Vagina (tissue), 2 donors: ENCODE results near the gene NUDT4B. TPM values are rescaled to one million over a fixed set of nuclear protein-coding genes. Genes with fewer than 3 reads are reported as not detected.
"Not testable (repeated sequence)": the region's sequence is repeated elsewhere in the genome, so short reads cannot be mapped to it uniquely, and the experiment has no call there.

Experiments used
- DNase-seq, 2 donors: peaks; one replicate each; pipeline ENCODE4 v3.0.0-alpha.2; 2017; ENCODE audit errors: extremely low spot score in 2 of 2
- H3K27ac ChIP-seq: fragments of 200-600 bp; sonication (generic); one replicate; pipeline ENCODE4 v1.5.1; 2019
- H3K27me3 ChIP-seq: fragments of 200-600 bp; sonication (generic); one replicate; pipeline ENCODE4 v1.5.1; 2019
- H3K36me3 ChIP-seq, 2 donors: fragments of 200-600 bp; sonication (generic); one replicate each; pipeline ENCODE4 v1.5.1; 2017 to 2019
- H3K4me1 ChIP-seq: fragments of 200-600 bp; sonication (generic); one replicate; pipeline ENCODE4 v1.5.1; 2019
- H3K4me3 ChIP-seq, 2 donors: fragments of 200-600 bp; sonication (generic); 1 replicate in 1 of 2; 2 replicates in 1 of 2; pipeline ENCODE4 v1.5.1; 2016 to 2019
- H3K9me3 ChIP-seq: fragments of 200-600 bp; sonication (generic); one replicate; pipeline ENCODE4 v1.5.1; 2019
- intact Hi-C: fragments of 100-400 bp; cut with DNase I; formaldehyde crosslinking; loops from one replicate; pipeline ENCODE4 v1.15.1; 2023
- total RNA-seq: library from RNA; depleted of rRNA; stranded (reverse); fragments of >200 nt; gene quantifications from one replicate; pipeline ENCODE4 v1.2.3, GENCODE V29; 2016

The NUDT4B gene
- total RNA-seq, 1 donor from 2014 or later: not detected

DNA sequence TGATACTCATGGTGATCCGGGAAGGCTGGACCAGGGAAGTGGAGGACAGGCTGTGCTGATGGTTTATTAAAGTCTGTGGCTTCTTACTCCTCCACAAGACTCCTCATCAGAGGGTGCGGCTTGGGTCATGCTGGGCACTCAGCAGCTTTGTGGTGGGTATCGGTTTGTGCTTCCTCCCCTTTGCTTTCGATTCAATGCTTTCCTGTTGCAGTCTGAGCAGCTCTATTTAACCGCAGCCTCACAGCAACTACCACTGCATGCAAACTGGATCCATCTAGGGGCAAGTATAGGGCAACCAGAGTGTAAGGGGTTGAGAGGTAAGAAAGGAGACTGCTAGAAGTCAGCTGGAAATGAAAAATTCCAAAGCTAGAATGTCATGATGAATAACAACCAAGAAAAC is 9.8 kb downstream of the NUDT4B start:
- H3K4me3 ChIP-seq, DNase-seq, H3K27ac ChIP-seq, H3K27me3 ChIP-seq, H3K9me3 ChIP-seq, H3K4me1 ChIP-seq, H3K36me3 ChIP-seq, intact Hi-C loops: not testable (repeated sequence)

DNA sequence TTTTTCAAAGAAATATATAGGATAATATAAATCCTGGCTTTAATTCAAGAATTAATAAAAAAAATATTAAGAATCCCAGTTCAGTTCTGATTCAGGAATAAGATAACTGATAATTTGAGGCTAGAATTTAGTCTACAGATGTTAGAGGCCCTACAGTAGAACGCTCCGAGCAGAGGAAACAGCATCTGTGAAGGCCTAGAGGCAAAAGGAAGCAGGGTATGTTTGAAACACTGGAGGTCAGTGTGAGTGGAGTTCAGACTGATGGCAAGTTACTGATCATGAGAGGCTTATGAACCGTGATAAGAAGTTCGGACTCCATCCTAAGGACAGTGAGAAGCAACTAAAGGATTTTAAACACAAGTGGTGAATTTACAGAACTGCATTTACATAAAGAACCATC is 10.4 kb downstream of the NUDT4B start:
- H3K36me3 ChIP-seq, H3K4me3 ChIP-seq, H3K9me3 ChIP-seq, H3K27me3 ChIP-seq, DNase-seq, H3K27ac ChIP-seq, H3K4me1 ChIP-seq, intact Hi-C loops: not testable (repeated sequence)

DNA sequence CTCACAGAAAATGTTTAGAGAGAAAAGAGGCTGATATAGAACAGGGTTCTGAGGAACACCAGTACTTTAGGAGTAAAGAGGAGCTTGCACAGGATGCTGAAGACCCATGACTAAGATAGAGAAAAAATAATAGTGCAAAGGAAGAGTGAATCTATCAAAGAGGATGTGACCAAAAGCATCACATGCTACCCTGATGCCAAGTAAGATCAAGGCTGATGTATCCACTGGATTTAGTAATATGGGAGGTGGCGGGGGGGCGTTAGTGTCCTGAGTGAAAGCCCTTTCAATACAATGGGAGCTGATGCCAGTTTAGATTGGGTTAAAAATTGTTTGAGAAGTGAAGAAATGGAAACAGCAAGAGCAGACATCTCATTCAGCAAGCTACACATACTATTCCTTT is 11.2 kb downstream of the NUDT4B start:
- H3K36me3 ChIP-seq, H3K27ac ChIP-seq, H3K4me1 ChIP-seq, H3K9me3 ChIP-seq, intact Hi-C loops, H3K4me3 ChIP-seq, DNase-seq, H3K27me3 ChIP-seq: not testable (repeated sequence)

DNA sequence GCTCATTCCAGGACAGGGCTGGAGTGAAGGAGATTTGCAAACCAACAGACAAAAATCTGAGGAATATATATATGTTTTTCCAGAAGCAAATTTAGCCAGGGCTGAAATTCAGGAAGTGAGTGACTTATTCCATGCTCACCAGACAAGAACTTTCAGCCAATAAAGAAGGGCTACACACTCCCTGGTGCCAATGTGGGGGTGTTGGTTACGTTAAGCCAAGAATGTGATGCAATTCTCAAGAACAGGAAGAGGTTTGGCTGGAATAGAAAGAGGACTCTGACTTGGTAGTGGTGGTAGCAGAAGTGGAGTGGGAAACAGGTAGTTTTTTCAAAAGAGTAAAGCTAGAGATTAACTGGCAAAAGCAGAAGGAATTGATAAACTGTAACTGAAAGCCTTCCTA is 11.6 kb downstream of the NUDT4B start:
- H3K27me3 ChIP-seq, H3K36me3 ChIP-seq, intact Hi-C loops, H3K4me3 ChIP-seq, H3K27ac ChIP-seq, H3K9me3 ChIP-seq, DNase-seq, H3K4me1 ChIP-seq: not testable (repeated sequence)

DNA sequence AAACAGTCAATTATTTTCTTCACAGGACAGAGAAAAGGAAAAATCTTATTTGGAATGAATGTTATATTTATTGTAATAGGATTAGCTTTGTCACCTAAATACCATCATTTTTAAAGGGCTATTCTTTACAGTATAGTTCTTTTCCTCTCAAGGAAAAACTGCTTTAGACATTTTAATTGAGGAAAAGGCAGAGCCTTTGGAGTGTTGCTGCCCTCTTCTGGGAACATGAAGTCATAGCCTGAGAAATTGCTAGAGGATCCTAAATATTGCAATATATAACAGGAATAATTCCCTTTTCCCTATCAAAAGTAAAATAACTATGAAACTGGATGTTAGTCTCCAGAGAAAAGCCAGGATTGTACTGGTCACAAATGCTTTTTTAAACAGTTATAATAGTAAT is 12.8 kb downstream of the NUDT4B start:
- intact Hi-C loops, H3K27ac ChIP-seq: not testable (repeated sequence)

DNA sequence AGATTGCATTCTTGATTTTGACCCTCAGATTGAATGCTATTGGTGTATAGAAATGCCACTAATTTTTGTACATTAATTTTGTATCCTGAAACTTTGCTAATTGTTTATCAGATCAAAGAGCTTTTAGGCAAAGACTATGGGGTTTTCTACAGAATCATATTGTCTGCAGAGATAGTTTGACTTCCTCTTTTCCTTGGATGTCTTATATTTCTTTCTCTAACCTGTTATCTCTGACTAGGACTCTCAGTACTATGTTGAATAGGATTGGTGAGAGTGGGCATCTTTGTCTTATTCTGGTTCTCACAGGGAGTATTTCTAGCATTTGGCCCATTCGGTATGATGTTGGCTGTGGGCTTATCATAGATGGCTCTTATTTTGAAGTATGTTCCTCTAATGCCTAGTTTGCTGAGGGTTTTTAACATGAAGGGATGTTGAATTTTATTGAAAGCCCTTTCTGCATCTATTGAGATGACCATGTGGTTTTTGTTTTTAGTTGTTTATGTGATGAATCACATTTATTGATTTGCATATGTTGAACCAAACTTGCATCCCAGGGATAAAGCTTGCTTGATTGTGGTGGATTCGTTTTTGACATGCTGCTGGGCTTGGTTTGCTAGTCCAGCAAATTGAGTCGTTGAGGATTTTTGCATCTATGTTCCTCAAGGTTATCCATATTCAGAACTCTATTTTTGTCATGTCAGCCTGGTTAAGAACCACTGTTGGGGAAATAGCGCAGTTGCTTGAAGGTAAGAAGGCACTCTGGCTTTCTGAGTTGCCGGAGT is 16.9 kb downstream of the NUDT4B start:
- H3K27ac ChIP-seq, H3K27me3 ChIP-seq, intact Hi-C loops: not testable (repeated sequence)

More for the DNA sequence above, 12.8 kb downstream of the NUDT4B start:
- not testable (repeated sequence) for H3K4me1 ChIP-seq, H3K4me3 ChIP-seq, H3K36me3 ChIP-seq, H3K27me3 ChIP-seq, DNase-seq, H3K9me3 ChIP-seq

DNA sequence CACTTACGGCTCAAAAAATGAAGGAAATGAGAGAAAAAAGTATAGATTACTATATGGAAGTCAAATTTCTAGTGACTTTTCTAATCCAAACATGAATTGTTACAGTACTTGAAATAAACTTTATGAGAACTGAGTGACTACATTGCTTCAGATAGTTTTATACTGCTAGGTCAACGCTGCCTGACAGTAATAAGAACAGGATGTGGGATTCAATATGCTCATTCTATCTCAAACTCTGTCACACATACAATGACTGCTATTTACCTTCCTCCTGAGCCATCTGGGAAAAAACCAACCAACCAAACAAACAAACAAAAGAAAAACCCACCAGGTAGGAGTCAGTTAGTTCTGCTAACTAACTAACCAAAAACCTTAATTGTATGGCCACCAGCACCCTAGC is 20.0 kb downstream of the NUDT4B start:
- H3K9me3 ChIP-seq, H3K27me3 ChIP-seq, H3K36me3 ChIP-seq, H3K4me1 ChIP-seq, DNase-seq, H3K27ac ChIP-seq, H3K4me3 ChIP-seq, intact Hi-C loops: not testable (repeated sequence)

More for the DNA sequence above, 16.9 kb downstream of the NUDT4B start:
- not testable (repeated sequence) for H3K4me1 ChIP-seq, H3K4me3 ChIP-seq, DNase-seq, H3K36me3 ChIP-seq, H3K9me3 ChIP-seq

DNA sequence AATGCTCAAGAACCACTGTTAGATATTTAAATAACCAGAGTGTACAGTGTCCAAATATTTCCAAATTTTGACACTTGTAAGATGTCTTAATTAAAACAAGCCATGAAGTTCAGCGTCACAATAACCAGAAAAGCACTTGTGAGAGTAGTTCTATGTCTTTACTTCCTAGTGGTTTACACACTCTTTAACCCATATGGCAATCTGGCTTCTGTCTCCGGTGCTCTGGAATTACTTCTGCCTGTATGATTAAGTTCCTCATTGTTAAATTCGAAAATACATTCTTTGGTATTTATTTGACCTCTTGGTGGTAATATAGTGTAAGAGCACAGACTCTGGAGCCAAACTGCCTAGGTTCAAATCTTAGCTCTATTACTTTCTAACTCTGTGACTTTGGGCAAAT is 20.9 kb downstream of the NUDT4B start:
- H3K4me1 ChIP-seq, H3K27me3 ChIP-seq, H3K27ac ChIP-seq, DNase-seq, H3K36me3 ChIP-seq, H3K4me3 ChIP-seq, intact Hi-C loops, H3K9me3 ChIP-seq: not testable (repeated sequence)

DNA sequence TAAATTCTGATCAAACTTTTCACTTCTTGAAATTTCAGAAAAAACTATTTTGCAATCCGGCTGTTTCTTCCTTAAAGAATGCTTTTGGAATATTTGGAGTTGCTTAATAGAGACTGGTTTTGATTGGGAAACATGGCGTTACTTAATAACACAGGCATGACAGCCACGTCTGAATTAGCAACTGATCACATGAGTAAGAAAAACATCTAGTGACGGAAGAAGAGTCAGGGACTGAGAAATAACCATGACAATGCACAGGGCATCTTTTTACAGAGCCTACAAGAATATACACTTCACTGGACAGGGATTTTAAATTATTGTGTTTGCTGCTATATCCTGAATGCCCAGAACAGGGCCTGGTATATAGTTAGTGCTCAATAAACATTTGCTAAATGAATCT is 25.1 kb downstream of the NUDT4B start:
- DNase-seq, intact Hi-C loops, H3K36me3 ChIP-seq, H3K27me3 ChIP-seq, H3K4me3 ChIP-seq, H3K4me1 ChIP-seq, H3K27ac ChIP-seq, H3K9me3 ChIP-seq: not testable (repeated sequence)

DNA sequence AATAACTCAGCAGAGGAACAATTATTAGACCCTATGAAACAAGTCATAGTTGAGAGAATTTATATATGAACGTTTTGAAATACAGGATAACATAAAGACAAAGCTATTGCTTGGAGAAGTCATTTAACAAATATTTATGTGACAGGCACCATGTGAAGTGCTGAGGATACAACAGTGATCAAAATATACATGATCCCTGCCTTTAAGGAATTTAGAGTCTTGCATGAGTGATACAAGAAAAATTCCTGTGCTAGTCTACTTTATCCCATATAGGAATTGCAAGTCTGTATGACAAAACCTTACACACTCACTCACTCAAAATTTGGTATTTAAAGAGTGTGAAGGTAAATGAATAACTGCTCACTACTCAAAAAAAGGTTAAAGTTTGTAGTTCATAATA is 25.5 kb downstream of the NUDT4B start:
- H3K27me3 ChIP-seq, H3K4me3 ChIP-seq, H3K9me3 ChIP-seq, H3K27ac ChIP-seq, H3K4me1 ChIP-seq, H3K36me3 ChIP-seq, intact Hi-C loops, DNase-seq: not testable (repeated sequence)

DNA sequence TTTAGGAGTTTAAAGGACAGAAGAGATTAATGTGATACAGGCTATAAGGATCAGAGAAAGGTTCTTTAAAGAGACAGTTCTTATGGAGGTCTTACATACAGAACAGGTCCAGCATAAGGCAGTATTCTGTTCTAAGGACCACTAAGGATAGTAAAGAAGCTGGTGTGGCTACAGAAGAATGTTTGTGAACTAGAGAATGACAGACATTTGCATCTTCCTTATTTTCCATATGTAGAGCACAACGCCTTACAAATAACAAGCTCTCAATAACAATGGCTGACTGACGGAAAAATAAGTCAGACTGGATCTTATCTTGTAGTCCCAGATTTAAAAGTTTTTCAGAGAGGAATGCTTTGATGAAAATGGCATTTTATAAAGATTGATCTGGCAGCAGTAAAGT is 26.7 kb downstream of the NUDT4B start:
- DNase-seq, H3K36me3 ChIP-seq, intact Hi-C loops, H3K4me3 ChIP-seq, H3K4me1 ChIP-seq, H3K27me3 ChIP-seq, H3K9me3 ChIP-seq, H3K27ac ChIP-seq: not testable (repeated sequence)

DNA sequence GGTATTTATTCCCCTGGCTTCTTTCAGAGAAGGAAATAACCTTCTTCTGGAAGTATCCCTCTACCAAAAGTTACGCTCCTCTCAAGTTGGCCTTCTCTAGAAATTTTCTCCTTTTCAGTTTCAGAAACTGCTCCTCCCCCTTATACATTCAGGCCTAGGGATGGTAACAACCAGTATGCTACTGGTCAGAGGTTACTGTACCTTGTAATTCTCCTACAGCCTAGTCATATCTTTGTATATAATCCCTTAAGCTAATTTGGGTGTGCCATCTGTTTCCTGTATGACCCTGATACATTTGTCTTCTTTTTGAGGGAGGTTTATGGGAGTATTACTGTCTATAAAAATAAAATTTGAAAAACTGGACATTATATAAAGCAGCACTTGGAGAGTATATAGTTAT is 29.1 kb downstream of the NUDT4B start:
- H3K4me1 ChIP-seq, H3K27me3 ChIP-seq, H3K4me3 ChIP-seq, H3K27ac ChIP-seq, intact Hi-C loops, H3K36me3 ChIP-seq, H3K9me3 ChIP-seq, DNase-seq: not testable (repeated sequence)

DNA sequence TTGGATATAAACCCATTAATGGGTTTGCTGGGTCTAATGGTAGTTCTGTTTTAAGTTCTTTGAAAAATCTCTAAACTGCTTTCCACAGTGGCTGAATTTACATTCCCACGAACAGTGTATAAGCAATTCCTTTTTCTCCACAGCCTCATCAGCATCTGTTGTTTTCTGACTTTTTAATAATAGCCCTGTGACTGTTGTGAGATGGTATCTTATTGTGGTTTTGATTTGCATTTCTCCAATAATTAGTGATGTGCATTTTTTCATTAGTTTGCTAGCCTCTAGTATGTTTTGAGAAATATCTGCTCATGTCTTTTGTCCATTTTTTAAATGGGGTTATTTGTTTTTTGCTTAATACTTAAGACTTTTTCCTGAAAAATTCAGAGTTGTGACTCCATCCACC is 31.8 kb downstream of the NUDT4B start:
- H3K27ac ChIP-seq, H3K4me3 ChIP-seq, intact Hi-C loops, DNase-seq, H3K9me3 ChIP-seq, H3K36me3 ChIP-seq, H3K27me3 ChIP-seq, H3K4me1 ChIP-seq: not testable (repeated sequence)

DNA sequence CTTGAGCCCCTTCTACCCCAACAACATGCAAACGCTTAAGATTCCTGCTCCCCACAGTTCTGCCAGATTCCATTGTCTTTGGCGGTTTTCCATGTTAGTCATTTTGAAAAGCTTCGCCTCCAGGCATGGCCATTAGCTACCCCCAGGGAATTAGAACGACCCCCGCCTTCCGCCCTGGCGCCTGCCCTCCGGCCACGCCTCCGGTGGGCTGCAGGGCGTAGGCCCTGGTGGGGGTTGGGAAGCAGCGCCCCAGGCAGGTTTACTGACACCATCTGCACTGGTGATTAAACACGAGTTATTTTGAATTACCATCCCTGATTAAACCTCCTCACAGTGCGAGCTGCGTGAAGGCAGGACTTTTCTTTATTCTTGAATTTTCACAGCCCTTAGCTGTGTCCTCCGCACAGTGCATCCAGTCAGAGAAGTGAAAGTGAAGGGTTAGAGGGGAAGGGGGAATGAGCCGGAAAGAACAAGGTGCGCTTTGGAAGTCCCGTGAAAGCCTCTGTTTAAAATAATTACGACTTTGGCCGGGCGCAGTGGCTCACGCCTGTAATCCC is 43.0 kb downstream of the NUDT4B start:
- H3K4me1 ChIP-seq, DNase-seq, H3K27me3 ChIP-seq, H3K4me3 ChIP-seq, H3K36me3 ChIP-seq, H3K27ac ChIP-seq, intact Hi-C loops, H3K9me3 ChIP-seq: not testable (repeated sequence)
